Activated CD4-positive, CD25-positive, alpha-beta regulatory T cell treated with anti-CD3 and anti-CD28 coated beads, Interleukin-2, amount 50 U/mL, for 16 hours (primary cell): ENCODE measurements around the gene FAM151B.
"Not testable (repeated sequence)": the region's sequence is repeated elsewhere in the genome, so short reads cannot be mapped to it uniquely, and the experiment has no call there.

ENCODE experiments used
- DNase-seq: peaks from one replicate; pipeline ENCODE4 v3.0.0-alpha.2; 2020; ENCODE audit warnings: low read depth, low spot score

FAM151B gene

GRCh38 chr5:80487829-80488721 lies at the start of gene FAM151B:
TSS of gene FAM151B (plus strand) at chr5:80488100. CDS start at chr5:80488124, 24 bp downstream.
- DNase-seq: peak; percentile 6

- no peak for DNase-seq
Observed at GRCh38 chr5:80438739-80439138, 49.2 kb upstream of the FAM151B start.

DNA sequence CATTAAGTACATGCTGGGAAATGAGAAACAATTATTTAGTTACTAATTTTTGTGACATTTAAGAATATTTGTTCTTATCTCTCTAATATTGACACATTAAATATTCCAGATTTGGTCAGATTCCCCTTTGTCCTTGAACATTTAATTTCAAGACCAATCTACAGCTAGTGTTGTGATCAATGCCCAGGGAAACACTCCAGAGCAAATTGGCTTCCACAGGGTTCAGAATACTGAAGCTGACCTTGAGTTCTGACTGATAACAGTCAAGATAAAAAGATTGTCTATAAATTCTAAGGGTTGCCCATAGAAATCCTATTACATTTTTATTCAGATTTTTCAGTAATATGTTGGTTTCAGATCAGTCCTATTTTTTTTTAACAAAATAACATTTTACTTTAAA lies 48.7 kb upstream of the FAM151B start:
- no peak for DNase-seq

DNA sequence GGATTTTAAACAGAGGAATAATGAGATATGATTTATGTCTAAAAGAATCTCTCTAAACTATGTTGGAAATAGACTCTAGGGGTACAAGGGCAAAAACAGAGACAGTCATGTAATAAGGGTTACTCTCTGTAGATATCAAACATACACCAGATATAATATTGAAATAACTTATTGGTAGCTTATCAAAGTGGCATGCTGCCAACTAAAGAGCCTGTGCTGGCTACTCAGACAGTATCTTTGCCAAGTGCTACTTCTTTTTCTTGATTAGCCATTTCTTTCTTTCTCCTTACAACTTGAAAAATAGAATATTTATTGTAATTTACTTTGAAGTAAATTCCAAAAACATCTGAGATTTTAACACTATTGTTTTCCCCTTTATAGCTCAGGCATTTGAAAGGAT lies 45.2 kb upstream of the FAM151B start:
- no peak for DNase-seq

DNA sequence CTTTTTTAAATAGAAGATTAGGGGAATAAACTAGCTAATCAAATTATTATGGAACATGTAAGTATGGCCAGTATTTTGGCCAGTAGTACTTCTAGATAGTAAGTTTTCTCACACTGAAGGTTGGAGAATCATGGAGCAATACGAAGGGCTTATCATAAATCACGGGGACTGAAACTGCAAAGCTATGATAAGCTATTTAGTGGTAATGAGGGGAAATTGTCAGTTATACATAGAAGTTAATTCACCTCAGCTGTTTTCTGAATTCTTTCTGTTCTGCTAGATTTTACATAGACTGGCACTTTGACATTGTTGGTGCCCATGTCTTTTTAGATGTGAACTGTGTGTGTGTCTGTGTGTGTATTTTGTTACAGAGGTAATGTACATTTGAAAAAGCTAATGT lies 34.5 kb upstream of the FAM151B start:
- no peak for DNase-seq

DNA sequence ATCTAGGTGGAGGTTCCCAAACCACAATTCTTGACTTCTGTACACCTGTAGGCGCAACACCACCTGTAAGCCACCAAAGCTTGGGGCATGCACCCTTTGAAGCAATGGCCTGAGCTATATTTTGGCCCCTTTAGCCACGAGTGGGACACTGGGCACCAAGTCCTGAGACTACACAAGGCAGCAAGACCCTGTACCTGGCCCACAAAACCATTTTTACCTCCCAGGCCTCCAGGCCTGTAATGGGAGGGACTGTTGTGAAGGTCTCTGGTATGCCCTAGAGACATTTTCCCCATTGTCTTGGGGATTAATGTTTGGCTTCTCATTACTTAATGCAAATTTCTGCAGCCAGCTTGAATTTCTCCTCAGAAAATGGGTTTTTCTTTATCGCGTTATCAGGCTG lies 24.6 kb upstream of the FAM151B start:
- no peak for DNase-seq

GRCh38 chr5:80466669-80467485 lies 21.0 kb upstream of the FAM151B start:
- no peak for DNase-seq

- DNase-seq: no peak
Observed at GRCh38 chr5:80468131-80468530, 19.8 kb upstream of the FAM151B start.

DNA sequence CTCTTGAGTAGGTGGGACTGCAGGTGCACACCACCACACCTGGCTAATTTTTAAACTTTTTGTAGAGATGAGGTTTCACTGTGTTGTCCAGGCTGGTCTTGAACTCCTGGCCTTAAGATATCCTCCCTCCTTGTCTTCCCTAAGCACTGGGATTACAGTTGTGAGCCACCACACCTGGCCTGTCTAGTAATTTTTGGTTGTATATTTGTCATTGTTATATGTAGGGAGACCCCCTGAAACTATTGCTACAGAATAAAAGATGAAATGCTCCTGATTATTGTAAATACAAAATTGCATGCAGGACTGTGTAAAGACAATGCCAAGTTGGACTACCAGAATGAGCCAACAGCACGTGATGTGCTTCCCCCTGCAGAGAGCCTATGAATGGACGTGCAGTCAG lies 17.3 kb upstream of the FAM151B start:
- not testable (repeated sequence) for DNase-seq

DNA sequence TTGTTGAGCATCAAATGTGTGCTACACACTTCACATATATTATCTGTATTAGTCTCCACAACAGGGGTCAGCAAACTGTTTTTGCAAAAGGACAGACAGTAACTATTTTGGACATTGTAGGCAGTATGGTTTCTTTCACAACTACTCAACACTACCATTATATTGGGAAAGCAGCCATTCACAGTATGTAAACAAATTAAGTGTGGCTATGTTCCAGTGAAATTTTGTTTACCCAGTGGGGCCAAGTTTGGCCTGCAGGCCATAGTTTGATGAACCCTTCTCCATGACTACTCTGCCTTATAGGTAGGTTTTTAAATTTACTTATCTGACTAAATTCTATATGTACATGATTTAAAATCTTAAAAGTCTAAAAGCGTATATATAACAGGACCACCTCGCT lies 13.0 kb upstream of the FAM151B start:
- DNase-seq: no peak

- no peak for DNase-seq
Observed at GRCh38 chr5:80479713-80480112, 8.2 kb upstream of the FAM151B start.

- no peak for DNase-seq
Observed at GRCh38 chr5:80480354-80480753, 7.5 kb upstream of the FAM151B start.

DNA sequence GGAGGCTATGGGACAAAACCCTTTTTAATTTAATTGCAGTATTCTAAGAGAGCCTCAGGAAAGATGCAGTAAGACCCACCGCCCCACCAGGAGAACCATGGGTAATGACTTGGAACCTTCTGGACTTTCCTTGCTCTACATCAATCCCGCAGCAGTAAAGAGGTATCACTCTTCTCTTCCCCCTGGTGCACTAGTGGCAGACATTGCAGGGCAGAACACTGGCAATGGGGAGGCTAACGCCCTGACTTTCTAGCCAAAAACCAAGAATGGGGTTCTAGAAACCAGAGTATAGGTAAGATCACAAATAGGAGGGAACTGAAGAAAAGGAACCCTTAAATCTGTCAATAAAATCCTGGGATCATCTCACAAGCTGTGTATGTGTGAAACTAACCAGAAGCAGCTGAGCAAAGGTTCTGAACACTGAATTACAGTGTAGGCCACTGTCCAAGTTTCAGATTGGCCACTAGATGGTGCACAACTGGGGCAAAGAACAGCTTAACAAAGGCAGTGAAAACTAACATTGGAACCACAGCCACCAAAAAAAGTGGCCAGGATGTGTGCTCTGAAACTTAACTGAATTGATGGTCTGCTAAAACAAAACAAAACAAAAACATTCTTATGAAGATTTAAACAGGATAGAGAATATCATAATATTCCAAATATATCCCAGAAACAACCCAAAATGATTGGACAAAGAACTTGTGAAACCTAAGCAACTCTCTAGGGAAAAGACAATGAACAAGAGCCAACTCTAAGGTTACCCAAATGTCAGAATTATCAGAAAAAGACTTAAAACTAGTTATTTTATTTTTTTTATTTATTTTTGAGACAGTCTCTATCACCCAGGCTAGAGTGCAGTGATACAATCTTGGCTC lies 6.6 kb upstream of the FAM151B start:
- no peak for DNase-seq

- no peak for DNase-seq
Observed at GRCh38 chr5:80482578-80482977, 5.3 kb upstream of the FAM151B start.

DNA sequence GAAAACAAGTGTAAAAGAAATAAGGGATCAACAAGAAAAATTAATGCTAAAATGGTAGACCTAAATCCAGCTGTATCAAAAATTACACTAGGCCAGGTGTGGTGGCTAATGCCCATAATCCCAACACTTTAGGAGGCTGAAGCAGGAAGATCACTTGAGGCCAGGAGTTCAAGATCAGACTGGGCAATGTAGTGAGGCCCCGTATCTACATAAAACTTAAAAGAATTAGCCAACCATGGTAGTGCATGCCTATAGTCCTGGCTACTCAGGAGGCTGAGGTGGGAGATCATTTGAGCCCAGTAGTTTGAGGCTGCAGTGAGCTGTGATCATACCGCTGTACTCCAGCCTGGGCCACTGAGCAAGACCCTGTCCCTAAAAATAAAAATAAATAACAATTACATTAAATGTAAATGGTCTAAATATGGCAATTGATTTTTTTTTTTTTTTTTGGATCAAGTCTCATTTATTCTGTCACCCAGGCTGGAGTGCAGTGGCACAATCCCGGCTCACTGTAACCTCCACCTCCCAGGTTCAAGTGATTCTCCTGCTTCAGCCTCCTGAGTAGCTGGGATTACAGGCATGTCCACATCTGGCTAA lies 4.2 kb upstream of the FAM151B start:
- no peak for DNase-seq

DNA sequence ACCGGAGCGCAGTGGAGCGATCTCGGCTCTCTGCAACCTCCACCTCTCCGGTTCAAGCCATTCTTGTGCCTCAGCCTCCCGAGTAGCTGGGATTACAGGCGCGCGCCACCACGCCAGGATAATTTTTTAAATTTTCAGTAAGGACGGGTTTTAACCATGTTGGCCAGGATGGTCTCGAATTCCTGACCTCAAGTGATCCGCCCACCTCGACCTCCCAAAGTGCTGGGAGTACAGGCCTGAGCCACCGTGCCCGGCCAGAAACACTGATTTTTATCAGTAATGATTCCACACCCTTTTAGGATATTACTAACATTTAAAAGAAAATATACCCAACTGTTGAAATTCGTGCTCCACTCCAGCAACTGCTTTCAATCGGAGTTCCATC lies 464 bp upstream of the FAM151B start:
- DNase-seq: no peak

DNA sequence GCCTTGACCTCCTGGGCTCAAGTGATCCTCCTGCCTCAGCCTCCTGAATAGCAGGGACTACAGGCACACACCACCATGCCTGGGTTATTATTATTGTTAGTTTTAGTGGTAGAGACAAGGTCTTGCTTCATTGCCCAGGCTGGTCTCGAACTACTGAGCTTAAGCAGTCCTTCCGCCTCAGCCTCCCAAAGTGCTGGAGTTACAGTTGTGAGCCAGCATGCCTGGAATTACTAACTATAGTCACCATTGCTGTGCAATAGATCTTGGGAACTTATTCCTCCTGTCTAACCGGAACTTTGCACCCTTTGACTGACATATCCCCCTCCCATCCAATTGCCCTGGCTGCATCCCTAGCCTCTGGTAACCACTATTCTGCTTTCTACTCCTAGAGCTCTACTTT lies 3.4 kb downstream of the FAM151B start:
- no peak for DNase-seq

DNA sequence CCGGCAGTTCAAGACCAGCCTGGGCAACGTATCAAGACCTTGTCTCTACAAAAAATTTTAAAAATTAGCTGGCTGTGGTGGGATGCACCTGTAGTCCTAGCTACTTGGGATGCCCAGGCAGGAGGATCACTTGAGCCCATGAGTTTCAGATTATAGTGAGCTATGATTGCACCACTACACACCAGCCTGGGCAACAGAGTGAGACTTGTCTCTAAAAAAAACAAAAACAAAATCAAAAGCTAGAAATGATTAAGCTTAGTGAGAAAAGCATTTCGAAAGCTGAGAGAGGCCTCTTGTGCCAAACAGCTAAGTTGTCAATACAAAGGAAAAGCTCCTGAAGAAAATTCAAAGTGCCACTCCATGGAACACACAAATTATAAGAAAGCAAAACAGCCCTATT lies 4.8 kb downstream of the FAM151B start:
- no peak for DNase-seq

DNA sequence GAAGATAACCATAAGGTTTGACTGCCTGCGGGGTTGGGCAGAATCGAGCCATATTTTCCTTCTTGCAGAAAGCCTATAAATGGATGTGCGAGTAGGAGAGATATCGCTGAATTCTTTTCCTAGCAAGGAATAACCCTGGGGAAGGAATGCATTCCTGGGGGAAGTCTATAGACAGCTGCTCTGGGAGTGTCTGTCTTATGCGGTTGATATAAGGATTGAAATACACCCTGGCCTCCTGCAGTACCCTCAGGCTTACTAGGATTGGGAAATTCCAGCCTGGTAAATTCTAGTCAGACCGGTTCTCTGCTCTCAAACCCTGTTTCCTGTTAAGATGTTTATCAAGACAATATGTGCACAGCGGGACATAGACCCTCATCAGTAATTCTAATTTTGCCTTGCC lies 5.5 kb downstream of the FAM151B start:
- not testable (repeated sequence) for DNase-seq

DNA sequence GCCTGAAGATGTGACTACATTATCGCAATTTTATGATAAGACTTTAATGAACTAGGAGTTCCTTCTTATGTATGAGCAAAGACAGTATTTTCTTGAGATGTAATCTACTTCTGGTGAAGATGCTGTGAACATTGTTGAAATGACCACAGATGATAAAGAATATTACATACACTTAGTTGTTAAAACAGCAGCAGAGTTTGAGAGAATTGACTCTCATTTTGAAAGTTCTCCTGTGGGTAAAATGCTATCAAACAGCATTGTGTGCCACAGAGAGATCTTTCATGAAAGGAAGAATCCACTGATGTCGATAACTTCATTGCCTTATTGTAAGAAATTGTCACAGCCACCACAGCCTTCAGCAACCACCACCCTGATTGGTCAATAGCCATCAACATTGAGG lies 8.0 kb downstream of the FAM151B start:
- no peak for DNase-seq

GRCh38 chr5:80502800-80503199 lies 14.9 kb downstream of the FAM151B start:
- DNase-seq: no peak
